BLaER1 treated with 17β-estradiol and CSF1 and Interleukin-3, amounts not matched to agents 10 nM and 100 nM (cell line): Measurements from ENCODE around the gene GGA1.

ENCODE experiments used
- H3K27ac ChIP-seq, 11 experiments: shearing (Covaris generic); formaldehyde crosslinking; 2 replicates each; pipeline ENCODE4 v1.8.1; 2022
- H3K27me3 ChIP-seq, 11 experiments: shearing (Covaris generic); formaldehyde crosslinking; 2 replicates each; pipeline ENCODE4 v1.8.1; 2022
- H3K36me3 ChIP-seq, 11 experiments: shearing (Covaris generic); formaldehyde crosslinking; 2 replicates each; pipeline ENCODE4 v1.8.1; 2022
- H3K4me1 ChIP-seq, 10 experiments: shearing (Covaris generic); formaldehyde crosslinking; 2 replicates each; pipeline ENCODE4 v1.8.1; 2022
- H3K4me2 ChIP-seq, 11 experiments: shearing (Covaris generic); formaldehyde crosslinking; 2 replicates each; pipeline ENCODE4 v1.8.1; 2022
- H3K4me3 ChIP-seq, 10 experiments: shearing (Covaris generic); formaldehyde crosslinking; 2 replicates each; pipeline ENCODE4 v1.8.1; 2022
- H3K9ac ChIP-seq, 11 experiments: shearing (Covaris generic); formaldehyde crosslinking; 2 replicates each; pipeline ENCODE4 v1.8.1; 2022
- H3K9me3 ChIP-seq, 11 experiments: shearing (Covaris generic); formaldehyde crosslinking; replicated peaks in 1 of 11; 2 replicates each; pipeline ENCODE4 v1.8.1; 2022
- H4K20me1 ChIP-seq, 11 experiments: shearing (Covaris generic); formaldehyde crosslinking; 2 replicates each; pipeline ENCODE4 v1.8.1; 2022
- Cebpa-rat ChIP-seq, 11 experiments: shearing (Covaris generic); IDR thresholded peaks; 2 replicates each; pipeline ENCODE4 v1.8.1; 2022

Gene GGA1

GRCh38 chr22:37679670-37680069 is 71.0 kb downstream of the GGA1 start:
- no peaks in the 10 kb centered on the region for H3K9me3 ChIP-seq
- H4K20me1 ChIP-seq = peaks cover 0 to 53% (median 0%) of the 10 kb centered on the region in 11 experiments; a peak in 8 of 22 replicates
- no peak overlapping the region for H3K4me3 ChIP-seq
- H3K4me1 ChIP-seq = peaks cover 28 to 66% (median 50%) of the 10 kb centered on the region in 10 experiments
- no peak for TF ChIP-seq Cebpa-rat (IDR thresholded peaks at IDR 0.05)
- H3K36me3 ChIP-seq = peaks cover 0 to 31% (median 6%) of the 10 kb centered on the region in 11 experiments; a peak in 12 of 22 replicates
- H3K4me2 ChIP-seq = peak overlapping the region in 3 of 11 experiments; percentile 2 to 93 (median 80); a peak in 4 of 22 replicates
- no peaks in the 10 kb centered on the region for H3K27me3 ChIP-seq
- H3K27ac ChIP-seq = peak overlapping the region in 3 of 11 experiments; percentile 21 to 40 (median 30); a peak in 3 of 22 replicates
- H3K9ac ChIP-seq = 0 out of 22 replicates have a peak overlapping the region, but pooled peaks of 2 of the 11 experiments have one; percentile 9 to 38

- peaks cover 0 to 53% (median 0%) of the 10 kb centered on the region in 11 experiments; a peak in 8 of 22 replicates for H4K20me1 ChIP-seq
- H3K27ac ChIP-seq = peak overlapping the region in 3 of 11 experiments; percentile 21 to 40 (median 30); a peak in 1 of 22 replicates
- no peaks in the 10 kb centered on the region for H3K9me3 ChIP-seq
- H3K4me2 ChIP-seq = peak overlapping the region in 7 of 11 experiments; percentile 6 to 93 (median 44); a peak in 8 of 22 replicates
- peaks cover 27 to 59% (median 44%) of the 10 kb centered on the region in 10 experiments for H3K4me1 ChIP-seq
- no peak overlapping the region for H3K4me3 ChIP-seq
- H3K27me3 ChIP-seq = no peaks in the 10 kb centered on the region
- peaks cover 0 to 31% (median 6%) of the 10 kb centered on the region in 11 experiments; a peak in 12 of 22 replicates for H3K36me3 ChIP-seq
- TF ChIP-seq Cebpa-rat (IDR thresholded peaks at IDR 0.05) = no peak
- no peak overlapping the region for H3K9ac ChIP-seq
These were observed 71.7 kb downstream of the GGA1 start for GRCh38 chr22:37680191-37680851.

GRCh38 chr22:37681001-37681424 is 72.4 kb downstream of the GGA1 start:
- no peak overlapping the region for H3K4me3 ChIP-seq
- peaks cover 27 to 57% (median 46%) of the 10 kb centered on the region in 10 experiments for H3K4me1 ChIP-seq
- peaks cover 0 to 53% (median 0%) of the 10 kb centered on the region in 11 experiments; a peak in 8 of 22 replicates for H4K20me1 ChIP-seq
- TF ChIP-seq Cebpa-rat (IDR thresholded peaks at IDR 0.05) = no peak
- H3K9me3 ChIP-seq = no peaks in the 10 kb centered on the region
- H3K36me3 ChIP-seq = peaks cover 0 to 31% (median 6%) of the 10 kb centered on the region in 11 experiments; a peak in 12 of 22 replicates
- no peaks in the 10 kb centered on the region for H3K27me3 ChIP-seq
- H3K9ac ChIP-seq = no peak overlapping the region; a peak in 1 of 22 replicates
- peak overlapping the region in 4 of 11 experiments; percentile 14 to 54 (median 38); a peak in 4 of 22 replicates for H3K27ac ChIP-seq
- peak overlapping the region in 10 of 11 experiments; percentile 6 to 60 (median 32); a peak in 16 of 22 replicates for H3K4me2 ChIP-seq

- peak overlapping the region in 2 of 11 experiments; percentile 1 to 37; a peak in 1 of 22 replicates for H3K9ac ChIP-seq
These were observed 73.0 kb downstream of the GGA1 start for GRCh38 chr22:37681556-37682049.

More at GRCh38 chr22:37681556-37682049, 73.0 kb downstream of the GGA1 start:
- H3K9me3 ChIP-seq = no peaks in the 10 kb centered on the region
- H3K4me1 ChIP-seq = peaks cover 27 to 54% (median 42%) of the 10 kb centered on the region in 10 experiments
- peaks cover 0 to 31% (median 6%) of the 10 kb centered on the region in 11 experiments; a peak in 12 of 22 replicates for H3K36me3 ChIP-seq
- no peak overlapping the region for H3K4me3 ChIP-seq
- no peaks in the 10 kb centered on the region for H3K27me3 ChIP-seq
- TF ChIP-seq Cebpa-rat (IDR thresholded peaks at IDR 0.05) = no peak
- peaks cover 0 to 48% (median 0%) of the 10 kb centered on the region in 11 experiments; a peak in 8 of 22 replicates for H4K20me1 ChIP-seq
- peak overlapping the region in 9 of 11 experiments; percentile 6 to 60 (median 32); a peak in 17 of 22 replicates for H3K4me2 ChIP-seq
- peak overlapping the region in 5 of 11 experiments; percentile 19 to 59 (median 49); a peak in 6 of 22 replicates for H3K27ac ChIP-seq
